ENCODE data around the gene ARHGAP8.

Gene ARHGAP8

GRCh38 chr22:44892243-44892642, 139.9 kb downstream of the ARHGAP8 start:
- DNase-seq (ENCODE audit: extremely low read depth, low read depth) = no peak
- H3K4me3 ChIP-seq (replicated peaks; ENCODE audit: low read depth, low read length) = no peak overlapping the region
- no peak for TF ChIP-seq CTCF (IDR thresholded peaks at IDR 0.05; ENCODE audit: low read depth, low read length, missing control alignments)

- TF ChIP-seq CTCF (IDR thresholded peaks at IDR 0.05; ENCODE audit: low read depth, low read length, missing control alignments) = no peak
- DNase-seq (ENCODE audit: extremely low read depth, low read depth) = no peak
- H3K4me3 ChIP-seq (replicated peaks; ENCODE audit: low read depth, low read length) = no peak overlapping the region
Observed at GRCh38 chr22:44892803-44893730, 140.7 kb downstream of the ARHGAP8 start.

DNA sequence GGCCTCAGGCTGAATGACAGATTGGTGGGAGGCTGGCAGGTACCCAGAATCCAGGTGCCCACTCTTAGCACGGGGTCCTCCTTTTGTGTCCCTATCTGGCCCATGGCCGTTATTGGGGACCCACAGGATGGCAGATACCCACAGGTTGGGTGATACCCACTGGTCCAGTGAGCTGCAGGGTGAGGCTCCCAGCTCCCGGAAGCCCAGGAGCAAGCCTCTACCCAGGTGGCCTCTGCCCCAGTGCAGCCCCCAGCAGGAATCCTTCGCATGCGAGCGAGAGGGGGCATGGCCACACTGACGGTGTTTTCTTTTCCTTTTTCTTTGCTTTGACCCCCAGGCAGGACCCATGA, 141.3 kb downstream of the ARHGAP8 start:
- no peak for DNase-seq (ENCODE audit: extremely low read depth, low read depth)
- TF ChIP-seq CTCF (IDR thresholded peaks at IDR 0.05; ENCODE audit: low read depth, low read length, missing control alignments) = no peak
- no peak overlapping the region for H3K4me3 ChIP-seq (replicated peaks; ENCODE audit: low read depth, low read length)

DNA sequence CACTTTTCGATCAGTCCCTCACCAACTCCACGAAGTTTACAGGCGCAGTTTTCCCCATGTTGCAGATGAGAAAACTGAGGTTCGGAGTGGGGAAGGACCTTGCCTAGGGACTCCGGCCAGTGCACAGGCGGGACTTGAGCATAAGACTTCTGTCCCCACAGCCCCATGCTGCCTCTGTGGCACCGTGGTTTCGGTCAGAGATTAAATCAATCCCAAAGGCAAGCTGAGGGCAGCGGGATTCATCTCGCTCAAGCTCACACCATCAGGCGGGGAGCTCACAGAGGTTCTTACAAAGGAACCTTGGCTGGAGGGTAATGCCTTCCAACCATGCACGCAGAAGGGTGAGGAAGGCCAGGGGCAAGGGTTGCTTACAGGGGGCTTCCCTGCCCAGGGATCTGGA, 141.9 kb downstream of the ARHGAP8 start:
- no peak for TF ChIP-seq CTCF (IDR thresholded peaks at IDR 0.05; ENCODE audit: low read depth, low read length, missing control alignments)
- DNase-seq (ENCODE audit: extremely low read depth, low read depth) = no peak

DNA sequence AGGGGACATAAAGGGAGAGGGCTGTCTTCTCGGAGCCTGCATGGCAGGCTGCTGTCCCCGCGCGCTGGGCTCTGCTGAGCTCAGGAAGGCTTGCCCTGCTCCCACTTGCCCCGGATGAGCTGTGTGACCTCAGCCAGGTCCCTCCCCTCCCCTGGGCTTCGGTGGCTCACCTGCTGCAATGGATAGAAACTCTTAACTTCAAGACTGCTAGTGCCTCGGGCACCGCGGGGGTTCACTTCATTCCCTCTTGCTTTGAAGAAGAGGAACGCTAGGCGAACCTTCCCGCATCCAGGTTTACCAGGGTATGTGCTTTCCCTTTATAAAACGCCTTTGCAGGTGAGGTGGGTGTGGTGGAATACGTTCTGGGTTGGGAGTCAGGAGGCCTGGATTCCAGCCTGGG, 142.4 kb downstream of the ARHGAP8 start:
- TF ChIP-seq CTCF (IDR thresholded peaks at IDR 0.05; ENCODE audit: low read depth, low read length, missing control alignments) = no peak
- no peak overlapping the region for H3K4me3 ChIP-seq (replicated peaks; ENCODE audit: low read depth, low read length)
- DNase-seq (ENCODE audit: extremely low read depth, low read depth) = no peak

More for the DNA sequence above, 141.9 kb downstream of the ARHGAP8 start:
- H3K4me3 ChIP-seq (replicated peaks; ENCODE audit: low read depth, low read length) = no peak overlapping the region

DNA sequence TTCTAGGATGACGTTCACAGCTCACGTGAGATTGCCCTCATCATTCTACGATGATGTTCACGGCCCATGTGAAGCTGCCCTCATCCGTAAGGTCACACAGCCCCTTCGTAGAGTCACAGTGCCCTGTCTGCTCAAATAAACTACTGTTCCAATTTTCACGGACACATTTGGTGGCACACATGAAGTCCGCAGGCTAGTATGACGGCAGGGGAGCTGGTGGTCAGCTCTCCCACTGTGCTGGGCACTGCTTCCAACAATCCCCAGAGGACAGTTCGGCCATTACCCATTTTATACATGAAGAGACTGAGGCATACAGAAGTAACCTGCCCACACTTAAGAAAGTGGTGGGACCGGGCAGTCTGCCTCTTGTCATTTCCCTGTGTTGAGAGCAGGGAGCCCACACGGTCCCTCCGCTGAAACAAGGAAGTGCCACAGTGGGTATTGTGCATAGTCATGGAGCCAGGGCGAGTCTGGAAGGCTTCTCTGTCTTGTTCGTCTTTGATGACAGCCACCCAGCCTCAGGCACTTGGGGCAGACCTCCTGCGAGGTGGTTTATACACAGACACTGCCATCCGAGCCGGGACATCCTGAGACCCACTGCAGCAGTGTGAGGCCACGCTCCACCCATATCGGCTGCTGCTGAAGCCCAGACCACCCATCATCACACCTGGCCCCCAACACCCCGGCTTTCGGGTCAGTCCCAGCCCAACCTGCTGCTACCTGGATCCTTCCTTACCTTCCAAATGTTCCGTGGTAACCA, 143.1 kb downstream of the ARHGAP8 start:
- no peak for DNase-seq (ENCODE audit: extremely low read depth, low read depth)
- H3K4me3 ChIP-seq (replicated peaks; ENCODE audit: low read depth, low read length) = no peak overlapping the region
- TF ChIP-seq CTCF (IDR thresholded peaks at IDR 0.05; ENCODE audit: low read depth, low read length, missing control alignments) = no peak

Data from HFF-Myc (cell line).